ENCODE measurements around the gene DAPL1.

The DAPL1 gene

DNA sequence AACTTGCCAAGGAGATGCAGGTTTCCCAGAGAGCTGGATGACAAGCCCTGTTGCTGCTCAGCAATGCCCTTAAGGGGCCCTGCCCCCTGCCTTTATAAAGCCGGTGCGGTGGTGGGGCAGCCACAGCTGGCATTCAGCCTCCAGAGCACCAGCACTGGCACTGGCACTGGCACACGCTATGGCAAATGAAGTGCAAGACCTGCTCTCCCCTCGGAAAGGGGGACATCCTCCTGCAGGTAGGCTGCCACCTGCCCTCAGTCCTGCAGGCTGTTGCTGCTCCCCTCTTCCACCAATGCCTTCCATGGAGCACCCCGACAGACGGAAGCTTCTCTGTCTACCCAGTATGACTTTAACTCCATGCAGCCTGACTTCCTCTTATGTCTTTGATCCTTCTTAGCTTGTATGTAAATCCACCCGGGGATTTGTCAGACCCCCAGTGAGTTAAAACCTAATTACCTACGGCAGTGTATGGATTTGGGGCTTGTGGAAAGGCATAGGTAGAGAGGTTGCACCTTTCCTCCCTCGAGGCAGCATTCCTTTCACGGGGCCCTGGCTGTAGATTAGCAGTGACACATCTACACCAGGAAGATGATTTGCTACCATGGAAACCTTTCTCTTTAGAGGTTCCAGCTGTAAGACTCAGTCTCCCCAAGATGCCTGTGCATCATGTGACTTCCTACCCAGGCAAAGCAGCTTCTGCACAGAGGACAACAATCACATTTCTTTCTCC lies at the start of gene DAPL1 (continued):
- TF ChIP-seq, protein P1, sequence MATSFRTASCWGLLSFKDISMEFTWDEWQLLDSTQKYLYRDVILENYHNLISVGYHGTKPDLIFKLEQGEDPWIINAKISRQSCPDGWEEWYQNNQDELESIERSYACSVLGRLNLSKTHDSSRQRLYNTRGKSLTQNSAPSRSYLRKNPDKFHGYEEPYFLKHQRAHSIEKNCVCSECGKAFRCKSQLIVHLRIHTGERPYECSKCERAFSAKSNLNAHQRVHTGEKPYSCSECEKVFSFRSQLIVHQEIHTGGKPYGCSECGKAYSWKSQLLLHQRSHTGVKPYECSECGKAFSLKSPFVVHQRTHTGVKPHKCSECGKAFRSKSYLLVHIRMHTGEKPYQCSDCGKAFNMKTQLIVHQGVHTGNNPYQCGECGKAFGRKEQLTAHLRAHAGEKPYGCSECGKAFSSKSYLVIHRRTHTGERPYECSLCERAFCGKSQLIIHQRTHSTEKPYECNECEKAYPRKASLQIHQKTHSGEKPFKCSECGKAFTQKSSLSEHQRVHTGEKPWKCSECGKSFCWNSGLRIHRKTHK (tag by site-specific recombination; IDR thresholded peaks at IDR 0.05): no peak
- TF ChIP-seq MZF1 (tag by site-specific recombination; IDR thresholded peaks at IDR 0.05; ENCODE audit: borderline replicate concordance) (no peak), ZNF223 (tag by site-specific recombination; IDR thresholded peaks at IDR 0.05) (peak; percentile 85), ZNF433 (tag by site-specific recombination; IDR thresholded peaks at IDR 0.05; ENCODE audit: low read depth) (no peak), ZNF248 (tag by site-specific recombination; IDR thresholded peaks at IDR 0.05) (no peak), ZNF792 (tag by site-specific recombination; IDR thresholded peaks at IDR 0.05) (no peak)
- TF ChIP-seq, protein P2, sequence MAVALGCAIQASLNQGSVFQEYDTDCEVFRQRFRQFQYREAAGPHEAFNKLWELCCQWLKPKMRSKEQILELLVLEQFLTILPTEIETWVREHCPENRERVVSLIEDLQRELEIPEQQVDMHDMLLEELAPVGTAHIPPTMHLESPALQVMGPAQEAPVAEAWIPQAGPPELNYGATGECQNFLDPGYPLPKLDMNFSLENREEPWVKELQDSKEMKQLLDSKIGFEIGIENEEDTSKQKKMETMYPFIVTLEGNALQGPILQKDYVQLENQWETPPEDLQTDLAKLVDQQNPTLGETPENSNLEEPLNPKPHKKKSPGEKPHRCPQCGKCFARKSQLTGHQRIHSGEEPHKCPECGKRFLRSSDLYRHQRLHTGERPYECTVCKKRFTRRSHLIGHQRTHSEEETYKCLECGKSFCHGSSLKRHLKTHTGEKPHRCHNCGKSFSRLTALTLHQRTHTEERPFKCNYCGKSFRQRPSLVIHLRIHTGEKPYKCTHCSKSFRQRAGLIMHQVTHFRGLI (tag by site-specific recombination; IDR thresholded peaks at IDR 0.05): no peak

DNA sequence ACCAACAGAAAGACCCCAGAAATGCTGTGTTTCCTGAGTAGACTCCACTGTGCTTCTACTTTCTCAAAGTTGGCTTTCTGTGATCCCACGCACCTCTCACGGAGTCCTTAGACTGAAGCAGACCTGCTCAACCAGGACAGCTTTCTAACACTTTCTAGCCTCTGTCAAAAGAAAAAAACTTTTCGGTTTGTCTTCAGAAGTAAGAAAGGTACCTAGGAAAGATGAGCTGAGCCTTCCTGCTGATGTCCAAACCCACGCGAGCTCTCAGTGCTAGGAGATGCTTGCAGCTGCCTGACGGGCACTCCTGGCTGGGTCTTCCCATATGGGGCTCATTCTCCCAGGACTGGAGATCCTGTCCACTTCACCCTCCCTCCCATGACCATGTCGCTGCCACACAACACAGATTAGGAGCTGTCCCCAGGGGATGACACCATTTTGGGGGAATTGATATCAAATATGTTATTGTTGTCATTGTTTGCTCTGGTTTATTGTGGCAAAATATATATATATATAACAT lies 49.2 kb upstream of the DAPL1 start:
- POLR2A ChIA-PET: interaction anchor here (1.2 kb wide), 1 partner anchor 13 kb away, joined by 3 read pairs; no protein-coding TSS in a partner anchor
- Histone ChIP-seq H3K36me3 (ENCODE audit: control insufficient read depth in 2 of 2, insufficient read depth in 1 of 2, low read length in 2 of 2) (no peaks in the 10 kb centered on the region), H3K4me1 (ENCODE audit: control insufficient read depth, insufficient read depth, low read length) (no peaks in the 10 kb centered on the region), H3K4me3 (ENCODE audit: low read depth, low read length) (no peak overlapping the region), H3K9me3 (ENCODE audit: control insufficient read depth, insufficient read depth, low read depth, low read length) (no peaks in the 10 kb centered on the region), H3K27ac (ENCODE audit: extremely low read depth, low read depth, low read length) (no peak overlapping the region)
- CTCF ChIA-PET: interaction anchor here (0.5 to 4.7 kb wide), 36 partner anchors 8 to 917 kb away, joined by 3 to 51 read pairs (median 4); no protein-coding TSS in a partner anchor
- TF ChIP-seq ZNF140 (tag by site-specific recombination; IDR thresholded peaks at IDR 0.05) (no peak), GLI4 (tag by site-specific recombination; IDR thresholded peaks at IDR 0.05) (no peak), ZNF302 (tag by site-specific recombination; IDR thresholded peaks at IDR 0.05; ENCODE audit: low read depth) (no peak), ZNF292 (tag by site-specific recombination; IDR thresholded peaks at IDR 0.05; ENCODE audit: borderline replicate concordance, low read depth) (no peak), SP2 (tag by site-specific recombination; IDR thresholded peaks at IDR 0.05) (no peak), FEZF1 (tag by site-specific recombination; IDR thresholded peaks at IDR 0.05) (no peak), ZNF175 (tag by site-specific recombination; IDR thresholded peaks at IDR 0.05) (no peak), ZNF138 (tag by site-specific recombination; IDR thresholded peaks at IDR 0.05; ENCODE audit: borderline replicate concordance) (no peak), ZNF223 (tag by site-specific recombination; IDR thresholded peaks at IDR 0.05) (no peak), ZNF558 (tag by site-specific recombination; IDR thresholded peaks at IDR 0.05) (no peak), MYNN (tag by site-specific recombination; IDR thresholded peaks at IDR 0.05; ENCODE audit: borderline replicate concordance) (no peak), ZNF423 (tag by site-specific recombination; IDR thresholded peaks at IDR 0.05) (no peak), ZNF548 (tag by site-specific recombination; IDR thresholded peaks at IDR 0.05) (no peak), ZNF335 (tag by site-specific recombination; conservative IDR thresholded peaks at IDR 0.05) (no peak)
- TF ChIP-seq, protein P3, sequence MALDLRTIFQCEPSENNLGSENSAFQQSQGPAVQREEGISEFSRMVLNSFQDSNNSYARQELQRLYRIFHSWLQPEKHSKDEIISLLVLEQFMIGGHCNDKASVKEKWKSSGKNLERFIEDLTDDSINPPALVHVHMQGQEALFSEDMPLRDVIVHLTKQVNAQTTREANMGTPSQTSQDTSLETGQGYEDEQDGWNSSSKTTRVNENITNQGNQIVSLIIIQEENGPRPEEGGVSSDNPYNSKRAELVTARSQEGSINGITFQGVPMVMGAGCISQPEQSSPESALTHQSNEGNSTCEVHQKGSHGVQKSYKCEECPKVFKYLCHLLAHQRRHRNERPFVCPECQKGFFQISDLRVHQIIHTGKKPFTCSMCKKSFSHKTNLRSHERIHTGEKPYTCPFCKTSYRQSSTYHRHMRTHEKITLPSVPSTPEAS (tag by site-specific recombination; IDR thresholded peaks at IDR 0.05): no peak
- TF ChIP-seq, protein P4, sequence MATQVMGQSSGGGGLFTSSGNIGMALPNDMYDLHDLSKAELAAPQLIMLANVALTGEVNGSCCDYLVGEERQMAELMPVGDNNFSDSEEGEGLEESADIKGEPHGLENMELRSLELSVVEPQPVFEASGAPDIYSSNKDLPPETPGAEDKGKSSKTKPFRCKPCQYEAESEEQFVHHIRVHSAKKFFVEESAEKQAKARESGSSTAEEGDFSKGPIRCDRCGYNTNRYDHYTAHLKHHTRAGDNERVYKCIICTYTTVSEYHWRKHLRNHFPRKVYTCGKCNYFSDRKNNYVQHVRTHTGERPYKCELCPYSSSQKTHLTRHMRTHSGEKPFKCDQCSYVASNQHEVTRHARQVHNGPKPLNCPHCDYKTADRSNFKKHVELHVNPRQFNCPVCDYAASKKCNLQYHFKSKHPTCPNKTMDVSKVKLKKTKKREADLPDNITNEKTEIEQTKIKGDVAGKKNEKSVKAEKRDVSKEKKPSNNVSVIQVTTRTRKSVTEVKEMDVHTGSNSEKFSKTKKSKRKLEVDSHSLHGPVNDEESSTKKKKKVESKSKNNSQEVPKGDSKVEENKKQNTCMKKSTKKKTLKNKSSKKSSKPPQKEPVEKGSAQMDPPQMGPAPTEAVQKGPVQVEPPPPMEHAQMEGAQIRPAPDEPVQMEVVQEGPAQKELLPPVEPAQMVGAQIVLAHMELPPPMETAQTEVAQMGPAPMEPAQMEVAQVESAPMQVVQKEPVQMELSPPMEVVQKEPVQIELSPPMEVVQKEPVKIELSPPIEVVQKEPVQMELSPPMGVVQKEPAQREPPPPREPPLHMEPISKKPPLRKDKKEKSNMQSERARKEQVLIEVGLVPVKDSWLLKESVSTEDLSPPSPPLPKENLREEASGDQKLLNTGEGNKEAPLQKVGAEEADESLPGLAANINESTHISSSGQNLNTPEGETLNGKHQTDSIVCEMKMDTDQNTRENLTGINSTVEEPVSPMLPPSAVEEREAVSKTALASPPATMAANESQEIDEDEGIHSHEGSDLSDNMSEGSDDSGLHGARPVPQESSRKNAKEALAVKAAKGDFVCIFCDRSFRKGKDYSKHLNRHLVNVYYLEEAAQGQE (tag by site-specific recombination; IDR thresholded peaks at IDR 0.05): no peak
